HEK293 (cell line): ENCODE data around the gene PCDH8.

Source experiments
- CTCF ChIA-PET: fragments of 350-600 bp; formaldehyde crosslinking; extraction: SDS; loops from one replicate; lab custom pipeline; 2021; ENCODE audit warnings: antibody characterized with exemption; lab: Yijun Ruan, JAX
- POLR2A ChIA-PET: fragments of 300-600 bp; formaldehyde crosslinking; extraction: SDS; loops from one replicate; lab custom pipeline; 2020; ENCODE audit warnings: antibody characterized with exemption, inconsistent platforms; lab: Yijun Ruan, JAX
- H3K27ac ChIP-seq: fragments of 200-500 bp; sonication (Bioruptor generic); 2 replicates; pipeline ENCODE4 v1.5.1; 2014; ENCODE audit warnings: low read depth, low read length, control low read depth, inconsistent platforms; ENCODE audit errors: extremely low read depth
- H3K36me3 ChIP-seq, 2 experiments: fragments of 200-500 bp in 1 of 2; sonication (Bioruptor generic) in 1 of 2; 1 replicate in 1 of 2; 2 replicates in 1 of 2; pipeline ENCODE4 v1.5.1; 2014 to 2017; ENCODE audit warnings: inconsistent platforms in 2 of 2, low read length in 2 of 2; ENCODE audit not compliant: control insufficient read depth in 2 of 2, insufficient read depth in 1 of 2
- H3K4me1 ChIP-seq: fragments of 200-500 bp; sonication (Bioruptor generic); 2 replicates; pipeline ENCODE4 v1.5.1; 2014; ENCODE audit warnings: mild to moderate bottlenecking, low read length, inconsistent platforms; ENCODE audit not compliant: control insufficient read depth, insufficient read depth
- H3K4me3 ChIP-seq: 2 replicates; pipeline ENCODE4 v1.5.1; 2011; ENCODE audit warnings: low read depth, mild to moderate bottlenecking, control low read depth, low read length, moderate library complexity
- H3K9me3 ChIP-seq: fragments of 200-500 bp; sonication (Bioruptor generic); 2 replicates; pipeline ENCODE4 v1.5.1; 2014; ENCODE audit warnings: low read depth, low read length, inconsistent platforms; ENCODE audit not compliant: control insufficient read depth, insufficient read depth
- BCL11A ChIP-seq: fragments of 450-650 bp; formaldehyde crosslinking; IDR thresholded peaks from 2 replicates; pipeline ENCODE4 v1.5.1; 2016; ENCODE audit warnings: low read depth, missing biosample characterization, missing genetic modification characterization
- EGR2 ChIP-seq: fragments of 450-650 bp; formaldehyde crosslinking; IDR thresholded peaks from 2 replicates; pipeline ENCODE4 v1.5.1; 2016; ENCODE audit warnings: low read depth, missing biosample characterization, missing genetic modification characterization
- FEZF1 ChIP-seq: fragments of 450-650 bp; formaldehyde crosslinking; IDR thresholded peaks from 2 replicates; pipeline ENCODE4 v1.5.1; 2016; ENCODE audit warnings: missing biosample characterization, missing genetic modification characterization
- INSM2 ChIP-seq: fragments of 450-650 bp; formaldehyde crosslinking; IDR thresholded peaks from 2 replicates; pipeline ENCODE4 v1.5.1; 2016; ENCODE audit warnings: missing biosample characterization, missing genetic modification characterization
- KLF17 ChIP-seq: fragments of 450-650 bp; formaldehyde crosslinking; IDR thresholded peaks from 2 replicates; pipeline ENCODE4 v1.5.1; 2016; ENCODE audit warnings: missing biosample characterization, missing genetic modification characterization
- MEIS1 ChIP-seq: sonication (generic); formaldehyde crosslinking; IDR thresholded peaks from 2 replicates; pipeline ENCODE4 v1.8.1; 2022; ENCODE audit warnings: missing genetic modification reagents, mild to moderate bottlenecking, borderline replicate concordance
- PRDM4 ChIP-seq: fragments of 450-650 bp; formaldehyde crosslinking; IDR thresholded peaks from 2 replicates; pipeline ENCODE4 v1.5.1; 2017; ENCODE audit warnings: missing biosample characterization, missing genetic modification characterization
- SP2 ChIP-seq: fragments of 450-650 bp; formaldehyde crosslinking; IDR thresholded peaks from 2 replicates; pipeline ENCODE4 v1.5.1; 2016; ENCODE audit warnings: missing biosample characterization, missing genetic modification characterization
- SP7 ChIP-seq: fragments of 450-650 bp; formaldehyde crosslinking; IDR thresholded peaks from 2 replicates; pipeline ENCODE4 v1.5.1; 2016; ENCODE audit warnings: missing biosample characterization, missing genetic modification characterization
- ZBTB11 ChIP-seq: fragments of 450-650 bp; formaldehyde crosslinking; conservative IDR thresholded peaks from 2 replicates; pipeline ENCODE4 v1.5.1; 2016; ENCODE audit warnings: low read depth, missing biosample characterization, missing genetic modification characterization
- ZNF121 ChIP-seq: fragments of 450-650 bp; formaldehyde crosslinking; IDR thresholded peaks from 2 replicates; pipeline ENCODE4 v1.5.1; 2016; ENCODE audit warnings: missing biosample characterization, missing genetic modification characterization
- ZNF146 ChIP-seq: fragments of 450-650 bp; formaldehyde crosslinking; IDR thresholded peaks from 2 replicates; pipeline ENCODE4 v1.5.1; 2016; ENCODE audit warnings: missing biosample characterization, missing genetic modification characterization
- ZNF157 ChIP-seq: fragments of 450-650 bp; formaldehyde crosslinking; IDR thresholded peaks from 2 replicates; pipeline ENCODE4 v1.5.1; 2016; ENCODE audit warnings: missing biosample characterization, missing genetic modification characterization
- ZNF335 ChIP-seq: fragments of 450-650 bp; formaldehyde crosslinking; conservative IDR thresholded peaks from 2 replicates; pipeline ENCODE4 v1.5.1; 2016; ENCODE audit warnings: missing biosample characterization, missing genetic modification characterization
- ZNF341 ChIP-seq: fragments of 450-650 bp; formaldehyde crosslinking; IDR thresholded peaks from 2 replicates; pipeline ENCODE4; 2016; ENCODE audit warnings: low read depth, missing biosample characterization, missing genetic modification characterization
- ZNF555 ChIP-seq: fragments of 450-650 bp; formaldehyde crosslinking; conservative IDR thresholded peaks from 2 replicates; pipeline ENCODE4 v1.5.1; 2017; ENCODE audit warnings: missing biosample characterization, mild to moderate bottlenecking, missing genetic modification characterization, inconsistent platforms
- ZNF596 ChIP-seq: fragments of 450-650 bp; IDR thresholded peaks from 2 replicates; pipeline ENCODE4 v1.5.0; 2018; ENCODE audit warnings: missing biosample characterization, mild to moderate bottlenecking, missing genetic modification characterization, moderate library complexity
- ZNF610 ChIP-seq: fragments of 450-650 bp; formaldehyde crosslinking; IDR thresholded peaks from 2 replicates; pipeline ENCODE4 v1.5.1; 2016; ENCODE audit warnings: missing biosample characterization, missing genetic modification characterization, borderline replicate concordance
- ZSCAN23 ChIP-seq: fragments of 450-650 bp; formaldehyde crosslinking; IDR thresholded peaks from 2 replicates; pipeline ENCODE4 v1.5.1; 2016; ENCODE audit warnings: missing biosample characterization, missing genetic modification characterization

PCDH8 gene

GRCh38 chr13:52847322-52847681, 1.1 kb downstream of the PCDH8 start:
- POLR2A ChIA-PET, result interaction anchor here (1.5 kb wide), 1 partner anchor 230 kb away, joined by 3 read pairs; no protein-coding TSS in a partner anchor
- TF ChIP-seq ZSCAN23 (tag by site-specific recombination) (no peak), PRDM4 (tag by site-specific recombination) (no peak), ZNF555 (tag by site-specific recombination) (no peak), ZNF121 (tag by site-specific recombination) (no peak), INSM2 (tag by site-specific recombination) (no peak), ZNF596 (tag by site-specific recombination) (no peak), FEZF1 (tag by site-specific recombination) (no peak)
- Histone ChIP-seq H3K9me3 (no peaks in the 10 kb centered on the region), H3K27ac (no peak overlapping the region), H3K4me1 (no peaks in the 10 kb centered on the region), H3K4me3 (no peak overlapping the region), H3K36me3 (no peaks in the 10 kb centered on the region)
- CTCF ChIA-PET, result interaction anchor here (0.6 to 1.2 kb wide), 2 partner anchors 74 to 190 kb away, joined by 3 to 4 read pairs; no protein-coding TSS in a partner anchor

GRCh38 chr13:52846567-52847321, 1.7 kb downstream of the PCDH8 start:
- Histone ChIP-seq H3K27ac (no peak overlapping the region), H3K9me3 (no peaks in the 10 kb centered on the region), H3K36me3 (no peaks in the 10 kb centered on the region), H3K4me1 (no peaks in the 10 kb centered on the region), H3K4me3 (no peak overlapping the region)
- CTCF ChIA-PET, result interaction anchor here (0.6 to 1.7 kb wide), 10 partner anchors 25 to 194 kb away, joined by 3 to 6 read pairs (median 4); partner anchors contain the start of gene SUGT1
- POLR2A ChIA-PET, result interaction anchor here (1.4 kb wide), 1 partner anchor 194 kb away, joined by 9 read pairs; the partner anchor contains the start of gene SUGT1
- TF ChIP-seq ZNF335 (tag by site-specific recombination) (no peak), ZNF610 (tag by site-specific recombination) (0 out of 2 replicates have a peak, but pooled peaks have one; percentile 1)
- TF ChIP-seq, all 188 proteins: peak for 1

GRCh38 chr13:52845766-52846566, 2.5 kb downstream of the PCDH8 start:
- H3K4me3 ChIP-seq, result peak overlapping the region; percentile 21
- no peaks in the 10 kb centered on the region for H3K4me1 ChIP-seq
- no peaks in the 10 kb centered on the region for H3K9me3 ChIP-seq
- CTCF ChIA-PET, result interaction anchor here (0.6 to 1.7 kb wide), 12 partner anchors 11 to 193 kb away, joined by 3 to 6 read pairs (median 3); partner anchors contain the start of gene SUGT1
- peak overlapping the region; percentile 53; the same call in 1 of the 2 replicates for H3K27ac ChIP-seq
- H3K36me3 ChIP-seq, result no peaks in the 10 kb centered on the region
- POLR2A ChIA-PET, result interaction anchor here (0.5 to 1.4 kb wide), 2 partner anchors 165 to 193 kb away, joined by 3 to 9 read pairs; partner anchors contain the start of gene SUGT1
- TF ChIP-seq MEIS1 (CRISPR knock-in tag) (no peak), ZNF610 (tag by site-specific recombination) (0 out of 2 replicates have a peak, but pooled peaks have one; percentile 52), SP7 (tag by site-specific recombination) (0 out of 2 replicates have a peak, but pooled peaks have one; percentile 30), ZBTB11 (tag by site-specific recombination) (peak; percentile 48; the same call in 1 of the 2 replicates), BCL11A (tag by site-specific recombination) (no peak), SP2 (peak; percentile 41), ZNF146 (tag by site-specific recombination) (no peak), EGR2 (peak; percentile 72), ZNF157 (tag by site-specific recombination) (no peak), KLF17 (peak; percentile 36; the same call in 1 of the 2 replicates), ZNF596 (tag by site-specific recombination) (no peak), ZNF341 (peak; percentile 46)
